ENCODE results near the gene PMM1.
A peak's percentile ranks its signal among the peaks of the same experiment; 100 is the strongest.
"Not testable (repeated sequence)": the region's sequence is repeated elsewhere in the genome, so short reads cannot be mapped to it uniquely, and the experiment has no call there.

The PMM1 gene

DNA sequence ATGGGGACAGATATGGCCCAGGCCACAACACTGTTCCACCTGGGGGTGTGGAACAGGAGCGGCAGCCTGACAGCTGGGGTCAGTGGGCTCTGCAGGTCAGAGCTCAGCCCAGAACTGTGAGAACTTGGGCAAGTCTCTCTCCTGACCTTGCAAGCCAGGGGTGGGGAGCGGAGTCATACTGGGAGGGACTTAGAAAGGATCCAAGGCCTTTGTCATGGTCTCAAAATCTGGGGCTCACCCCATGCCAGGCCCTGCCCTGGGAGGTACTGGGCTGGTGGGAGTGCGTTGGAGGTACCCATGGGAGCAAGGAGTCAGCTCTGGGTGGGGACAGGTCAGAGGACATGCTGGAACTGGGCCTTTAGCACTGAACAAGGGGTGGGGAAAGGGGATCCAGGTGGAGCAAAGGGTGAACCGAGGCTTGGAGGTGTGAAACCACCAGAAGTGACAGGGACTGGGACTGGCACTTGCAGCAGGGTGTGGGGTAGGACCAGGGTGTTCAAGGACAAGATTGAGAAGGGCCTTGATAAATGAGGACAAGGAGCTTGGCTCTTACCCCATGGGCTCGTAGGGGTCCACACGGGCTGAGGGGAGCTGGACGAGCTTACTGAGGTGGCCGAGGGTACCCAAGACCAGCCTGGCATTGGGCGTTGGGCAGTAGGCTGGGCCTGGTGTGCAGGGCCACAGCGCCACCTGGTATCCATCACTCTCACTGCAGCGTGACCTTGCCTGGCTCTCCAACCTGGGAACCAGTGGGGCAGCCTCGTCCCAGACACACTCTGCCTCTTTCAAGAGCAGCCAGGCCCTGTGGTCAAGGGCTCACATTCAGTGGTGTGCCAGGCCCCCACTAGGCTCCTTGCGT lies 7.4 kb upstream of the PMM1 start:
- peak; percentile 38 for DNase-seq

DNA sequence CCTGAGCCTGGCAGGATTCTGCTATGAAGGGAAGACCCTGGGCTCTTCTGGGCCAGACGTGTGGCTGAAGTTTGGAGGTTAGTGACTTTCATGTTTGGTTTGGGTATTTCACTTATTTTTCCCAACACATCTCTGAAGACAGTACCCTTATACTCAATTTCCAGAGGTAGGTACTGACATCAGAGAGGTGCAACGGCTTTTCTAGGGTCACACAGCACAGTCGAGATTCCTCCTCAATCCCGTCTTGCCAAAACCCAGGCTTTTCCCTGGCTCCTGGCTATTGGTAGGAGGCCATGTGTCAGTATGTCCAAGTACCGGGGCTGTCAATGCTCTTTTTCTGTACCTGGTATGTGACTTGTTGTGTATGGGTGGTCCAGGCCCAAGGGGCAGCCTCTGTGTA lies 6.1 kb upstream of the PMM1 start:
- no peak for DNase-seq

DNA sequence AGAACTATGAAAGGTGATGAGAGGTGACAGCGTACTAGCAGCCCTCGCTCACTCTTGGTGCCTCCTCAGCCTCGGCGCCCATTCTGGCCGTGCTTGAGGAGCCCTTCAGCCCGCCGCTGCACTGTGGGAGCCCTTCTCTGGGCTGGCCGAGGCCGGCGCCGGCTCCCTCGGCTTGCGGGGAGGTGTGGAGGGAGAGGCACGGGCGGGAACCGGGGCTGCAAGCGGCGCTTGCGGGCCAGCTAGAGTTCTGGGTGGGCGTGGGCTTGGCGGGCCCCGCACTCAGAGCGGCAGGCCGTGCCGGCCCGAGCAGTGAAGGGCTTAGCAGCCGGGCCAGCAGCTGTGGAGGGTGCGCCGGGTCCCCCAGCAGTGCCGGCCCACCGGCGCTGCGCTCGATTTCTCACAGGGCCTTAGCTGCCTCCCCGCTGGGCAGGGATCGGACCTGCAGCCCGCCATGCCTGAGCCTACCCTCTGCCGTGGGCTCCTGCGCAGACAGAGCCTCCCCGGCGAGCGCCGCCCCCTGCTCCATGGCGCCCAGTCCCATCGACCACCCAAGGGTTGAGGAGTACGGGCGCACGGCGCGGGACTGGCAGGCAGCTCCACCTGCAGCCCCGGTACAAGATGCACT lies 3.8 kb upstream of the PMM1 start:
- DNase-seq: not testable (repeated sequence)

DNA sequence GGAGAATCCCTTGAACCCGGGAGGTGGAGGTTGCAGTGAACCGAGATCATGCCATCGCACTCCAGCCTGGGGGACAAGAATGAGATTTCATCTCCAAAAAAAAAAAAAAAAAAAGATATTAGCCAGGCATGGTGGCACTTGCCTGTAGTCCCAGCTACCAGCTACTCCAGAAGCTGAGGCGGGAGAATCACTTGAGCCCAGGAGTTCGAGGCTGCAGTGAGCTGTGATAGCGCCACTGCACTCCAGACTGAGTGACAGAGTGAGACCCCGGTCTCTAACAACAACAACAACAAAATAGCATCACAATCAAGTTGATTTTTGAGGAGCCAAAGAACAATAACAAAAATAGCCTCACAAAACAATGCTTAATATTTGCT lies 2.3 kb downstream of the PMM1 start:
- DNase-seq: no peak

DNA sequence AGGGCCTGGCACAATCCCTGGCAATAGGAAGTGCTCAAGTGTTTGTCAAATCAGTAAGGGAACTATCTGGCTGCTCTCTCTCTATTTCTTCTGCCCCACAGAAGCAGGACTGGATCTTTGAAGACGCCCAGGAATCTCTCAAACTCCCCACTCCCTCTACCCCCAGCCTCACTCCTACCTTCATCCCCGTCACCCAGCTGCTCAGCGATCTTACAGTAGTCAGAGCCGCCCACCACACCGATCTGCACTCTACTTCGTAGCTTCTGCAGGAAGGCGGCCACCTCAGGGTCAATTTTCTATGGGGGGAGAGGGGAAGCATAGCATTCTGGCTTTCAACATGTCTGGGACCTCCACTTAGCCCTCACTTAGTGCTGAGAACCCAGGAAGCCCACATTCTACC lies 3.7 kb downstream of the PMM1 start:
- no peak for DNase-seq

DNA sequence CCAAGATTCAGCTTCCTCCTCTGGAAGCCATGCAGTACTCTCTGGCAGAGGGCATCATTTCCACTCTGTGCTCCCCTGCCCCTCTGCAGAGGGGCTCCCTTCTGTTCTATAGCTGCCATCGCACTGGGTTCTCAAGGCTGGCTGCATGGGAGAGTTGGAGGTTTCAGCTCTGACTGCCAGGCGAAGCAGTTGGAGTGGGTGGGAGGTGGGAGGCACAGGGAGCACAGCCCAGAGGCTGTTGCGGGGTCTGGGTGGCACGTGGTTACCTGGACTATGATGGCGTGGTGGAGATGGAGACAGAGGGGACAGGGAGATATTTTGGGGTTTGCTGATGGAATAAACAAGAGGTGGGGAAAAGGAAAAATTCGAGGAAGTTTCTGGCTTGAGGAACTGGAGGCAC lies 4.8 kb downstream of the PMM1 start:
- no peak for DNase-seq

DNA sequence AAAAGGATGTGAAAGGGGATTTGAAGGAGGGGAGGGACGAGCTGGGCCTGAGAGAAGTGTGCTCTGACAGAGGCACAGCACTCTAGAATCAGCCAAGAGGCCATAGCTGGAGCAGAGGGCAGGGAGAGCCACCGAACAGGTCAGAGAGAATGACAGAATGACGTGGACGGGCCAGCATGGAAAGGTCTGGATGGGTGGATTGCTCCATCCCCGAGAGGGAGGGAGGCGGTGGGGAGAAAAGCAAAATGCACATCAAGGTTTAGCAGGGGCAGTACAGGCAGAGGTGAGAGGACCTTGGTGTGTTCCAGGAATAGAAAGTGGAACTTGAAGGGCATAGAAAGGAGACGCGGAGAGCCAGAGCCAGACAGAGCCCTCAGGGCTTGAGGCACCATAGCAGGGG lies 6.9 kb downstream of the PMM1 start:
- DNase-seq: no peak

DNA sequence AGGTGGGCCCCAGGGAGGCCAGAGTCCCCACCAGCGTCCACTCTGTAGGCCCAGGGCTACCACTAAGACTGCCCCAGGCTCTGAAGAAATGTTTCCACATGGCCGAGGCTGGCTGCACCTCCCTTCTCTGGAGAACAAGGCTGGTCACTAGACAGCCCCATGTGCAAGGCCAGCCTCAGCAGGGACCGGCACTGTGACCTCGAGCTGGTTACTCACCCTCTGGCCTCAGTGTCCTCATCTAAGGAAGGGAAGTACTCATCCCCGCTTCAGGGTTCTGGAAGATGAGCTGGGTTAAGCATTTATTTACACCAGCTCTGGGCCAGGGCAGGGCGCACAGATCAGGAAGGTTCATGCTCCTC lies 9.7 kb downstream of the PMM1 start:
- no peak for DNase-seq

DNA sequence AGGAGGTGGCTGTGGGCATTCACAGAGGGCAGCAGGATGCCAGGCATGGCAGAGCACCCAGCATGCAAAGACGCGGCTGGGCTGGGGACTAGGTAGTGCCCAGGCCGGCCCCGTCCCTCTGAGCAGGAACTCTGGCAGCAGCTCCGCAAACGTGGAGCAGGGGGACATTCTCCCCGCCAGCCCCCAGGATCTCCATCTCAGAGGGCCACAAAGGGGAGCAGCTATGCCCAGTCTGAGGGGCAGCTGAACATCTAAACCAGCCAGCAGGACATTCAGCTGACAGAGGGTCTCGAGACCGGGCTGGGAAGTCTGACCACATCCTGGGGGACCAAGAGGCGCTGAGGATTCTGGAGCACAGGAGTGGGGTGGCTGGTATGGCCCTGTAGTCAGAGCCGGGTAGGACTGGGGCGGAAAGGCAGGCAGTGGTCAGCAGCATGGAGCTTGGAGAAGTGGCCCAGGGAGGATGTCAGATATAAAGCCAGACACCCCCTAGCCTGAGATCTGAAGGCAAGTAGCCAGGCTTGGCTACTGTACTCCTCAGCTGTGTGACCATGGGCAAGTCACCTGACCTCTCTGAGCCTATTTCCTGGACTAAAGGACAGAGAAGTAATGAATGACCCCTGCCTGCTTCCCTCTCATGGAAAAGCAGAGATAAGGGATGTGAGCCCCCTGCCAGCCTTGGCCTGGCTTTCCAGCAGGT lies 10.2 kb downstream of the PMM1 start:
- no peak for DNase-seq

DNA sequence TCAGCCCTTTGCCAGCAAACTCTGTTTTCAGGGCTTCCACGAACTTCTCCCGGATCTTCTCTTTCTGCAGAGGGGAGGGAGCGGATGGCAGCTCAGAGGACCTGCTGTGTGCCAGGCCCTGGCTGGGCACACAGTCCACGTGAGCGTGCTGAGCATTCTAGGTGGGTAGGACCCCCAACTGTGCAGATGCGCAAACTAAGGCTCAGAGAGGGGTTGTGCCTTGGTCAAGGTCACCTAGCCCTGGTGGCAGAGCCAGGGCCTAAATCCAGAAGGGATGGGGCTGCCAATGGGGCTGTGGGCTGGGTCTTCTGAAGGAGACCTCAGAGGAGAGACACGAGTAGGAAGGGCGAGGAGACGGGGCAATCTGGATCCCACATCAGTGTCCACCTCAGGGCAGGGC lies 10.8 kb downstream of the PMM1 start:
- no peak for DNase-seq

DNA sequence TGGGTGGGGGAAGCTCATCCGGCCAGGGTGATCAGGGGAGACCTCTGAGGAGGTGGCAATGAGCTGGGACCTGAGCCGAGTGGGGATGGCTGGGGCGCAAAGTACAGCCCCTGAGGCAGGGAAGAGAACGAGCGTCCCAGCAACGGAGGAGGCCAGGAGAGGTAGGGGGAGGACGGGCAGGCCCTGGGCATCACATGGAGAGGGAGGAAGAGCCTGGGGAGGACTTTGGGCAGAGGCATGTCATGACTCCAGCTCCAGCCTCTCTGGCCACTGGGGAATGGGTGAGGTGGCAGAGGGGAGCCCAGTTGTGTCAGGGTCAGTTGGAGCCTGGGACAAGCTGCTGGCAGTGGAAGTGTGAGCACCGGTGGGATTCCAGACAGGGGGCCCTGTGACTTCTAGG lies 11.5 kb downstream of the PMM1 start:
- DNase-seq: no peak

DNA sequence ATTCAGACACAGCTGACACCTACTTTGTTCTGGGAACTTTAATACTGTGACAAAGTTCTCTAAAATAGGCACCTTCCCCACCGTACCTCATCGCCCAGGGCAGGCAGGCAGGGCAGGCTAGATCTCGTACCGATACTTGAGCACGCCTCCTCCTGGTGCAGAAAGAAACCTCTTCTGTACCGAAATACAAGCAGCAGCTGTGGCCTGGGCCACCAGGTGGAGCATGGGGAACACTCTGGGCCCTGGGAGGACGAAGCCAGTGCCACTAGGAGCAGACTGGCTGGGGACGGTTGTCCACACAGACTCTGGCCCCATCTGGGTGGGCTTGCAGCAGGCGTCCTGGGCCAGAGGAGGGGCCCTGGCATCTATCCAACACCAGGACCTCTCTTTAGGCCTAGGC lies 12.8 kb downstream of the PMM1 start:
- DNase-seq: no peak

DNA sequence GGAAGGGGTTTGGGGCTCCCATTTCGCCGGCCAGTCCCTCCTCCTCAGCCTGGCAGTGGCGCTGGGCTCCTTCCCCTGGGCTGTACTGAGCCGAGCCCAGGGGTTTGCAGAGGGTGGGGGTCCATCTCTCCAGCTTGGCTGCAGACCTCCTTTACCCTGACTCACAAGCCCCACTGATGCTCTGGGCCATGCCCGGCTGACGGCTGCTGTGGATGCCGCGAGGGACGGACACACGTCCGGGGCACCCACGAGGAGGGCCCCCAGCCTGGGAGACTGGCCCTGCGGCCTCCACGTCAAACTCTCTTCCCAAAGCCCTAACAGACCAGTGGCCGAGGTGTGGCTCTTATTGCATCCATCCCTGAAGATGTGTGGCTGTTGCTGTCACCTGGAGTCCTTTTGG lies 14.1 kb downstream of the PMM1 start:
- no peak for DNase-seq

DNA sequence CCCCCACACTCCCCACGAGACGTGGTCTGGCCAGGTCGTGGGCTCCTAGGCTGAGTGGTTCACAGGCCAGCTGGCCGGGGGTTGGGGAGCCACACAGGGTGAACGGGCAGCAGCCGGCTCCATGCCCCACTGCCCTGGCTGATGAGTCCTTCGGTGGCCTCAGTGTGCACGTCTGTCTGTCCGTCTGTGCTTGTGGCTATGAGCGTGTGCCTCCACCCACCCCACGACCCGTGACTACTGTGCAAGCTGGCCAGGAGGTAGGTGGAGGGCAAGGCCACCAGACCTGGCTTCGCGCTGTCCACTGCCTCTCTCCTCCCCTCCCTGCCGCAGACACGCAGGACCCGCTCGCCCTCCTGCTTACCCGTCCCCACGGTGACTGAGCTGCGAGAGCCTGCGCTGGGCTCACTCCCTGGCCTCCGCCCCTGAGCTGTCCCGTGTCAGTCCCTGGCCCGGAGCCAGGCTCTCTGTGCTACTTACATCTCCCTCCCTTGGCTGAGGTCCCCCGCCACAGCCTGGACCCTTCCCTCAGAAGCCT lies 14.7 kb downstream of the PMM1 start:
- DNase-seq: no peak

DNA sequence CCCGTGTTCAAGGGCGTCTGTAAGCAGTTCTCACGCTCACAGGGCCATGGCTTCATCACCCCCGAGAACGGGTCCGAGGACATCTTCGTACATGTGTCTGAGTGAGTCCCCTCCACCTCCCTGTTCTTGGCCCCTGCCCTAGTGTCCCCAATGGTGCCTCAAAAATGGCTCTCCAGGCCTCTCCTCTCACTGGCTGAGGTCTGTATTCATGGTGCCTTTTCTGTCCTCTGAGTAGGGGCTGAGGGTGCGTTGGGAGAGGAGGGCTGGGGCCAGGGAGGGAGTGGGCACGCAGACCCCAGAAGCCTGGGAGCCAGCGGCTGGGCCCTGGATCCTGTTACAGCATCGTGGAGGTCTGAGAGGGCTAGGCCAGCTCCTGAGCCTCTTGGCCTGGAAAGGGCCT lies 16.0 kb downstream of the PMM1 start:
- no peak for DNase-seq

DNA sequence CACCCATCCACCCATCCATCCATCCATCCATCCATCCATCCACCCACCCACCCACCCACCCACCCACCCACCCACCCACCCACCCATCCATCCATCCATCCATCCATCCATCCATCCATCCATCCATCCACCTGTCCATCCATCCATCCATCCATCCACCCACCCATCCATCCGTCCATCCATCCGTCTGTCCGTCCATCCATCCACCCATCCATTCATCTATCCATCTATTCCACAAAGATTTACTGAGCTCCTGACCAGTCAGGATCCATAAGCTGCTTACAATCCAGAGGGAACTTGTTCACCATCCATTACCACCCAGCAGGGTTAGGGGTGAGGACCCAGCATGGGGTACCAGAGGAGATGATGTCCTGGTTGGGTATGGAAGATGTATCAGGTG lies 17.3 kb downstream of the PMM1 start:
- DNase-seq: not testable (repeated sequence)

DNA sequence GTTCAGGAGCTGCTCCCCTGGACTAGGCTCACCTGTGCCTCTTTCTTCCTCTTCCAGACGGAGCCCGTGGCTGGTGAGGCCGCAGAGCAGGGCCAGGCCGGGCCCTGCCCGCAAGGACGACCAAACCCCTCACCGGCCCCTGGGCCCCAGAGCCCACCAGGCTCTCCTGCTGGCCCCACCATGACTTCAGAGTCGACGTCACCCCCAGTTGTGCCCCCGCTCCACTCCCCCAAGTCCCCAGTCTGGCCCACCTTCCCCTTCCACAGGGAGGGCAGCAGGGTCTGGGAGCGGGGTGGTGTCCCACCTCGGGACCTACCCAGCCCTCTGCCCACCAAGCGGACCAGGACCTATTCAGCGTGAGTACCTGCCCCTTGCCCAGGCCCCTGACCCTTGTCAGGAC lies 17.9 kb downstream of the PMM1 start:
- DNase-seq: no peak

DNA sequence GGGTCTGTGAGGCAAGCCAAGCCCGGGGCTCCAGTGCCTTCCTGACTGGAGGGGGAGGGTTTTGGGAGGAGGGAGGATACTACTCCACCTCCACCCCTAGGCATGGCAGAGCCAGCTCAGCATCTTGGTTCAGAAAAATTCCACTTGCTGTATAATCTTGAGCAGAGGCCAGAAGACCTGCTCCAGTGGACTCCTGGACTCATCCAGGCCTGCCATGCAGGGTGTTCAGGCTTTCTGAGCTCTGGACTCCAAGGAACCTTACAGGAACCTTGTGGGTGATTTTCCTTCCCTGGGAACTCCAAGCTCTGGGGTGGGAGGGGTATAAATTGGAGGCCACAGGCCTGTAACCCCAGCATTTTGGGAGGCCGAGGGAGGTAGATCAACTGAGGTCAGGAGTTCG lies 19.4 kb downstream of the PMM1 start:
- no peak for DNase-seq

DNA sequence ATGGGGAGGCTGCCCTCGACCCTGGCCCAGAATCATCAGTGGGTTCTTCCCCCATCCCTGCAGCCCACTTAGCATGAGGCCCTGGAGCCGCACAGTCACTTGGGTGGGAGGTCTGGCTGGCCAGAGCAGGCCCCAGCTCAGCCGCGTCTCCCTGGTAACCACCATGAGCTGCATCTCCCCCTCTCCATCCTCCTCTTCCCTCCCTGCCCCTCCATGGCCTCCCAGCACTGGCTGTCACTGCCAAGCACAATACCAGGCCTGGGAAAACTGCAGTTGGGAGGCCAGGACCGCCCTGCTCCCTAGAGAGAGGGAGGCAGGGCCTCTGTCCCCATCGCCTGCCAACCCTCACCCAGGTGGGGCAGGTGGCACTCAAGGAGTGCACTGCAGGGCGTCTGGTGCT lies 20.8 kb downstream of the PMM1 start:
- DNase-seq: no peak

DNA sequence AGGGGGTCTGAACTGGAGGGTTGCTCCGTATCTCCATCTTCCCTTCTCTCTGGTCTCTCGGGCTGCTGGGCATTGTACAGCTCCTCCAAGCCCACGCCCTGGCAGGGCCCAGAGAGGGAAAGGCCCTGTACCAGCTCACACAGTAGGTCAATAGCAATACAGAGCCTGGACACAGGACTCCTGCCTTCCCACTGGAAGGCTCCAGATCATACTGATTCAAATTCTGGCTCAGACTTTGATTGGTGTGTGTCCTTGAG lies 22.2 kb downstream of the PMM1 start:
- DNase-seq: no peak

DNA sequence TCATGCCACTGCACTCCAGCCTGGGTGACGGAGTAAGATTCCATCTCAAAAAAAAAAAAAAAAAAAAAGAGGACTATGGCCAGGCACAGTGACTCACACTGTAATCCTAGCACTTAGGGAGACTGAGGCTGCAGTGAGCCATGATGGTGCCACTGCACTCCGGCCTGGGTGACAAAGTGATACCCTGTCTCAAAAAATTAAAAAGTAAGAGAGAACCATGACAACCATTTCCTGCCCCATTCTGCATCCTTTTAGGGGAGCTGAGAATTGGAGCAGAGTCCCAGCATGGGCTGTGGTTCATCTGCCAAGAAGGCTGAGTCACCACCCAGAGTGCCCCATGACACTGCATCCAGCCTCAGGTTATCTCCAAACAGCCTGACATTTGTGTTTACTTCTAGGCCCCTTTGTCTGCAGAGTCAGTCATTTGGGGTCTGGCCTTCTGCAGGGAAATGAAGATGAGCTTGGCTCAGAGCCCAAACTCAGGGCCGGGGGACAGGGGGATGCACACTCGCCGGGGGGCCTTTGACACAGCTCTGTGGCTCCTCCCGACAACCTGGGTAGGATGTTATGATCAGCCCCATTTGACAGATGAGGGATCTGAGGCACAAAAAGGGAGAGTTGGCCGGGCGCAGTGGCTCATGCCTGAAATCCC lies 24.1 kb downstream of the PMM1 start:
- no peak for DNase-seq

DNA sequence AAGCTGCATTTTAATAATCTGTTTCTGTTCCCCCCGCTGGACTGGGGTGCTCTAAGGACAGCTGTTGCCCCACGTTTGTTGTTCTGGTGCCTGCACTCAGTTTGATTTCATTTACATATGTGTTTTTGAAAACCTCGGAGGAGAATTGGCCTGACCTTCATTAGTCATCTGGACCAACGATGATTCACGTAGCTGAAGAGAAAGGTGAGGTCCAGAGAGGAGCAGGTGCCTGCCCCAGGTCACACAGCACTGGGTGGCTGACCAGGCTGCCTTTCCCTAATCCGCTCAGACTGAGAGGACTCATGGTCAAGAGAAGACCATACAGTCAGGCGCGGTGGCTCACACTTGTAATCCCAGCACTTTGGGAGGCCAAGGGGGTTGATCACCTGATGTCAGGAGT lies 25.1 kb downstream of the PMM1 start:
- no peak for DNase-seq

DNA sequence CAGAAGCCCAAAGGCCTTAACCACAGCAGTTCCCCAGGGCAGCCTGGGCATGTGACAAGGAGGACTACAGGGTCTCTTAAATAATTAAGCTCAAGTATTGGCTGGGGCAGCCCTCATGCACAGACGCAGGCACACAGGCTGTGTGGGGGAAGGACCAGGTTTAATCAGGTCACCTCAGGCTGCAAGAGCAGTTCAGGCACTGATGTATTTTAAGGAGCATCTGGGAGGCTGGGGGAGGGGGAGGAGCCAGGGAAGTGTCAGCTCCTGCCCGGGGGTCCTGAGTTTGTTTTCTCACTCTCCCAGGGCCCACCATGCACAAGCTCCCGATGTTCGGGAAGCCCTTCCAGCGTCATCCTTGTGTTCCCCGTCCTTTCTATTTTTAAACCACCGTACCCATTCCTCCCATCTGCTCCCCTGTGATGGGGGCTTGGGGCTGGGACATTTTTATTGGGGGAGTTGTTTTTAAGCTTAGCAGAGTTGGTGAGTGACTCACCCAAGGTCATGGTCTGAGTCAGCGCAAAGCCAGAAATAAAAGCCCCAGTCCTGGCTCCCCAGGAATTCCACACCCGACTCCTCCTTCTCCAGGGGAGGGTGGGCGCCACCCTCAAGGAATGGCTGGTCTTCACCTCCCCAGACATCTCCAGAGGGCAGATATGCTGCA lies 26.5 kb downstream of the PMM1 start:
- no peak for DNase-seq

Measured in NCI-H1105 (cell line).